SK-N-SH treated with all-trans-retinoic acid at 6 μM for 48 hours (cell line): ENCODE data around the gene KPTN.

Experiments used
- ATAC-seq: fragments of 200-7000 bp; cut with Tn5 transposase; 3 replicates; pipeline ENCODE4 v1.9.1; 2020; ENCODE audit warnings: mild to moderate bottlenecking, moderate library complexity
- ARNTL ChIP-seq: fragments of 450-650 bp; formaldehyde crosslinking; IDR thresholded peaks from 2 replicates; pipeline ENCODE4 v1.5.0; 2020; ENCODE audit warnings: low read depth, mild to moderate bottlenecking, moderate library complexity, borderline replicate concordance
- BACH2 ChIP-seq: fragments of 250-450 bp; sonication (Bioruptor Pico); IDR thresholded peaks from 2 replicates; pipeline ENCODE4 v1.9.0; 2021; ENCODE audit warnings: mild to moderate bottlenecking, borderline replicate concordance
- CSRNP3 ChIP-seq: fragments of 250-450 bp; sonication (Bioruptor Pico); IDR thresholded peaks from 2 replicates; pipeline ENCODE4 v1.5.1; 2021; ENCODE audit warnings: mild to moderate bottlenecking, moderate library complexity
- ESRRG ChIP-seq: fragments of 250-450 bp; sonication (Bioruptor Pico); IDR thresholded peaks from 2 replicates; pipeline ENCODE4 v1.6.1; 2021; ENCODE audit warnings: mild to moderate bottlenecking
- GLIS3 ChIP-seq: fragments of 250-450 bp; sonication (Bioruptor Pico); IDR thresholded peaks from 2 replicates; pipeline ENCODE4 v1.5.0; 2020; ENCODE audit warnings: mild to moderate bottlenecking, moderate library complexity
- ISL1 ChIP-seq: fragments of 250-450 bp; sonication (Bioruptor Pico); IDR thresholded peaks from 2 replicates; pipeline ENCODE4 v2.1.2; 2022; ENCODE audit warnings: mild to moderate bottlenecking, moderate library complexity
- OSR1 ChIP-seq: fragments of 250-450 bp; sonication (Bioruptor Pico); IDR thresholded peaks from 2 replicates; pipeline ENCODE4 v1.8.0; 2022; ENCODE audit warnings: moderate library complexity, mild to moderate bottlenecking, inconsistent platforms
- PATZ1 ChIP-seq: fragments of 250-450 bp; sonication (Bioruptor Pico); IDR thresholded peaks from 2 replicates; pipeline ENCODE4 v1.8.0; 2020; ENCODE audit warnings: mild to moderate bottlenecking, moderate library complexity, borderline replicate concordance
- PPARA ChIP-seq: fragments of 250-450 bp; sonication (Bioruptor Pico); IDR thresholded peaks from 2 replicates; pipeline ENCODE4 v1.5.0; 2020; ENCODE audit warnings: mild to moderate bottlenecking, borderline replicate concordance
- RARB ChIP-seq: fragments of 250-450 bp; sonication (Bioruptor Pico); IDR thresholded peaks from 2 replicates; pipeline ENCODE4 v1.8.0; 2021; ENCODE audit warnings: mild to moderate bottlenecking, moderate library complexity
- SNAI2 ChIP-seq: fragments of 250-450 bp; sonication (Bioruptor Pico); IDR thresholded peaks from 2 replicates; pipeline ENCODE4 v1.5.0; 2020; ENCODE audit warnings: mild to moderate bottlenecking, moderate library complexity
- TCF4 ChIP-seq: fragments of 250-450 bp; sonication (Bioruptor Pico); IDR thresholded peaks from 2 replicates; pipeline ENCODE4 v1.8.0; 2021; ENCODE audit warnings: mild to moderate bottlenecking, moderate library complexity, borderline replicate concordance
- TOX ChIP-seq: fragments of 250-450 bp; sonication (Bioruptor Pico); IDR thresholded peaks from 2 replicates; pipeline ENCODE4 v1.8.0; 2021; ENCODE audit warnings: mild to moderate bottlenecking, moderate library complexity, borderline replicate concordance
- ZC3H10 ChIP-seq: fragments of 250-450 bp; sonication (Bioruptor Pico); IDR thresholded peaks from 2 replicates; pipeline ENCODE4 v1.5.1; 2021; ENCODE audit warnings: mild to moderate bottlenecking, moderate library complexity
- ZFP3 ChIP-seq: fragments of 250-450 bp; sonication (Bioruptor Pico); IDR thresholded peaks from 2 replicates; pipeline ENCODE4 v1.5.0; 2020; ENCODE audit warnings: mild to moderate bottlenecking, moderate library complexity
- ZFP30 ChIP-seq: fragments of 450-650 bp; formaldehyde crosslinking; IDR thresholded peaks from 2 replicates; pipeline ENCODE4 v1.5.0; 2022; ENCODE audit warnings: mild to moderate bottlenecking, moderate library complexity
- ZNF70 ChIP-seq: fragments of 450-650 bp; formaldehyde crosslinking; IDR thresholded peaks from 2 replicates; pipeline ENCODE4 v1.5.0; 2020; ENCODE audit warnings: mild to moderate bottlenecking, moderate library complexity
- ZNF8 ChIP-seq: fragments of 450-650 bp; formaldehyde crosslinking; IDR thresholded peaks from 2 replicates; pipeline ENCODE4 v1.5.0; 2020; ENCODE audit warnings: mild to moderate bottlenecking, moderate library complexity
- TF ChIP-seq, protein P1 (sequence below): fragments of 250-450 bp; sonication (Bioruptor Pico); IDR thresholded peaks from 2 replicates; pipeline ENCODE4 v1.5.0; 2020; ENCODE audit warnings: mild to moderate bottlenecking, moderate library complexity

KPTN gene

DNA sequence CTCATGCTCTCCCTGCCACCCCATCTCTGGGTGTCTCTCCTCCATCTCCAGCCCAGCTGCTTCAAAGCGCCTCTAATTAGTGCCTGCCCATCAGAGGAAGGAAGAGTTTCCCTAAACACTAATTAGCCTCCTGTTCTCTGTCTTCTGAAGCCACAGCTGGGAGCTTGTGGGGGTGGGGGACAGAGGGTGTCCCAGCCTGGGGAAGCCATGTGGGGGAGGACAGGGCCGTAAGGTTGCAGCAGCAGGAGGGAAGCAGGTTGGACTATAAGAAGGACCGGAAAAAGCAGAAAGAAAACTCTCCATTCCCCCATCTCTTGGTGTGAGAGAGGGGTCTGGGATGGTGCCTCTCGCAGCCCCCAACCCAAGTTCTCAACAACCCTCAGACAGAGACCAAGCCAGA, 38.5 kb downstream of the KPTN start:
- ATAC-seq, result no peak

DNA sequence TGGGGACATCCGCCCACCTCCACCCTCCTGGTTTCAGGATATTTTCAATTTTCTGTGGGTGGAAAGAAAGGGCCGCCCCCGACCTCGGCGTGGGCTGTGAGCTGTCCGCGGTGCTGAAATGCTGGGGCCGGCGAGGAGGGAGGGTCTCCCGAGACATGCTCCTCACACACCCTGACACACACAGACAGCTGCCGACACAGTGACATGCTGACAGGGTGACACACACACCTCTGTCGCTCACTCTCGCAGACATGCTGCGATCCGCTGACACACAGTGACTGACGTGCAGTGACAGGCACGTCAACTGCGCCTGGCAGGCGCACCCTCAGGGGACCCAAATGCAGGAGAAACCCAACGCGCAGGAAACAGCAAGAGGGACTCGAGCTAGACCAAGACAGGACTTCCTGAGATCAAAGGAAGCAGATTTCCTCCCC, 39.6 kb downstream of the KPTN start:
- no peak for ATAC-seq
- TF ChIP-seq ZFP30 (CRISPR knock-in tag) (no peak), PATZ1 (CRISPR knock-in tag) (no peak), ARNTL (CRISPR knock-in tag) (no peak), ESRRG (CRISPR knock-in tag) (no peak), TCF4 (no peak), ZNF70 (no peak), ZC3H10 (CRISPR knock-in tag) (no peak), CSRNP3 (CRISPR knock-in tag) (no peak), SNAI2 (no peak), GLIS3 (CRISPR knock-in tag) (no peak), RARB (CRISPR knock-in tag) (no peak), PPARA (CRISPR knock-in tag) (no peak), ZNF8 (no peak), ISL1 (CRISPR knock-in tag) (no peak), BACH2 (CRISPR knock-in tag) (no peak)
- TF ChIP-seq, protein P1, sequence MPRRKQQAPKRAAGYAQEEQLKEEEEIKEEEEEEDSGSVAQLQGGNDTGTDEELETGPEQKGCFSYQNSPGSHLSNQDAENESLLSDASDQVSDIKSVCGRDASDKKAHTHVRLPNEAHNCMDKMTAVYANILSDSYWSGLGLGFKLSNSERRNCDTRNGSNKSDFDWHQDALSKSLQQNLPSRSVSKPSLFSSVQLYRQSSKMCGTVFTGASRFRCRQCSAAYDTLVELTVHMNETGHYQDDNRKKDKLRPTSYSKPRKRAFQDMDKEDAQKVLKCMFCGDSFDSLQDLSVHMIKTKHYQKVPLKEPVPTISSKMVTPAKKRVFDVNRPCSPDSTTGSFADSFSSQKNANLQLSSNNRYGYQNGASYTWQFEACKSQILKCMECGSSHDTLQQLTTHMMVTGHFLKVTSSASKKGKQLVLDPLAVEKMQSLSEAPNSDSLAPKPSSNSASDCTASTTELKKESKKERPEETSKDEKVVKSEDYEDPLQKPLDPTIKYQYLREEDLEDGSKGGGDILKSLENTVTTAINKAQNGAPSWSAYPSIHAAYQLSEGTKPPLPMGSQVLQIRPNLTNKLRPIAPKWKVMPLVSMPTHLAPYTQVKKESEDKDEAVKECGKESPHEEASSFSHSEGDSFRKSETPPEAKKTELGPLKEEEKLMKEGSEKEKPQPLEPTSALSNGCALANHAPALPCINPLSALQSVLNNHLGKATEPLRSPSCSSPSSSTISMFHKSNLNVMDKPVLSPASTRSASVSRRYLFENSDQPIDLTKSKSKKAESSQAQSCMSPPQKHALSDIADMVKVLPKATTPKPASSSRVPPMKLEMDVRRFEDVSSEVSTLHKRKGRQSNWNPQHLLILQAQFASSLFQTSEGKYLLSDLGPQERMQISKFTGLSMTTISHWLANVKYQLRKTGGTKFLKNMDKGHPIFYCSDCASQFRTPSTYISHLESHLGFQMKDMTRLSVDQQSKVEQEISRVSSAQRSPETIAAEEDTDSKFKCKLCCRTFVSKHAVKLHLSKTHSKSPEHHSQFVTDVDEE (CRISPR knock-in tag), result no peak

More for the DNA sequence above, 38.5 kb downstream of the KPTN start:
- TF ChIP-seq RARB (CRISPR knock-in tag) (no peak), BACH2 (CRISPR knock-in tag) (no peak), GLIS3 (CRISPR knock-in tag) (no peak), ZNF8 (no peak), ARNTL (CRISPR knock-in tag) (no peak)

DNA sequence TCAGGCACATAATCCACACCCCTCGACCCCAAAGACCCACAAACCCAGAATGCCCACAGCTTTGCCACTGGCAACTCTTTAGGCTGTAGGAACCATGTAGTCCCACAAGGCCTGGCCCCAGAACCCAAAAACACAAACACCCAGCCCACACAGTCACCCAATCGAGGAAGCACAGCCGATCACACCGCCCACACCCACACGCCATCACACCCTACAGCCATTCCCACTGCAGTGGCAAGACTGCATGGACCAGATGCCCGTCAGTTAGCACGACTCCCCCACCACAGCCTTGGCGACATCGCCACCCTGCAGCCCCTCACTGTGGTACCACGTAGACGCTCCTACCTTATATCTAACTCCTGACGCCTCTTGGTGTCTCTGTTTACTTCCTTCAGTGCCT, 40.7 kb downstream of the KPTN start:
- TF ChIP-seq GLIS3 (CRISPR knock-in tag) (no peak), TOX (no peak), ZFP30 (CRISPR knock-in tag) (no peak), PATZ1 (CRISPR knock-in tag) (no peak), ESRRG (CRISPR knock-in tag) (no peak), ZFP3 (CRISPR knock-in tag) (no peak), ZNF8 (no peak), OSR1 (CRISPR knock-in tag) (no peak), ZNF70 (no peak)
- TF ChIP-seq, protein P1 (CRISPR knock-in tag), result no peak
- no peak for ATAC-seq
